Brain microvascular endothelial cell (primary cell): ENCODE results near the gene RNF31.

Source experiments
- DNase-seq: peaks from one replicate; pipeline ENCODE4 v3.0.0-alpha.2; 2020
- H3K27ac ChIP-seq: fragments of 250-450 bp; sonication (Bioruptor Pico); 2 replicates; pipeline ENCODE4 v1.5.1; 2020; ENCODE audit warnings: mild to moderate bottlenecking, moderate library complexity
- H3K27me3 ChIP-seq: fragments of 250-450 bp; sonication (Bioruptor Pico); replicated peaks from 2 replicates; pipeline ENCODE4 v1.5.1; 2020; ENCODE audit warnings: mild to moderate bottlenecking
- H3K36me3 ChIP-seq: fragments of 250-450 bp; sonication (Bioruptor Pico); replicated peaks from 2 replicates; pipeline ENCODE4 v1.5.1; 2020; ENCODE audit warnings: mild to moderate bottlenecking
- H3K4me3 ChIP-seq: 2 replicates; pipeline ENCODE4 v1.5.1; 2011; ENCODE audit warnings: low read depth, mild to moderate bottlenecking, control low read depth, low read length, moderate library complexity
- in situ Hi-C: cut with HindIII; loops from 2 replicates; pipeline ENCODE4 v1.10.0; 2017; ENCODE audit warnings: low sequenced_read_pairs, low pct_ligation_motif_present
- TF ChIP-seq, protein P1 (sequence below): IDR thresholded peaks from 2 replicates; pipeline ENCODE4 v1.5.1; 2011; ENCODE audit warnings: low read depth, mild to moderate bottlenecking, moderate library complexity, low read length, control low read depth, inconsistent platforms; ENCODE audit errors: missing control alignments

Gene RNF31

DNA sequence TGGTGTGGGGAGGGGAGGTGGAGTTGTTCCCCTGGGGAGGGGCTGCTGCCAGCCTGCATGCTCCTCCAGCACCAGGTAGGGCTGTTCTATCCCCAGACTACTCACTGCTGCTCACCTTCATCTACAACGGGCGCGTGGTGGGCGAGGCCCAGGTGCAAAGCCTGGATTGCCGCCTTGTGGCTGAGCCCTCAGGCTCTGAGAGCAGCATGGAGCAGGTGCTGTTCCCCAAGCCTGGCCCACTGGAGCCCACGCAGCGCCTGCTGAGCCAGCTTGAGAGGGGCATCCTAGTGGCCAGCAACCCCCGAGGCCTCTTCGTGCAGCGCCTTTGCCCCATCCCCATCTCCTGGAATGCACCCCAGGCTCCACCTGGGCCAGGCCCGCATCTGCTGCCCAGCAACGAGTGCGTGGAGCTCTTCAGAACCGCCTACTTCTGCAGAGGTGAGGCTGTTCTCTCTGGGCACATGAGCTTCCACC is 17.3 kb downstream of the RNF31 start:
- H3K36me3 ChIP-seq = peaks cover 59% of the 10 kb centered on the region

DNA sequence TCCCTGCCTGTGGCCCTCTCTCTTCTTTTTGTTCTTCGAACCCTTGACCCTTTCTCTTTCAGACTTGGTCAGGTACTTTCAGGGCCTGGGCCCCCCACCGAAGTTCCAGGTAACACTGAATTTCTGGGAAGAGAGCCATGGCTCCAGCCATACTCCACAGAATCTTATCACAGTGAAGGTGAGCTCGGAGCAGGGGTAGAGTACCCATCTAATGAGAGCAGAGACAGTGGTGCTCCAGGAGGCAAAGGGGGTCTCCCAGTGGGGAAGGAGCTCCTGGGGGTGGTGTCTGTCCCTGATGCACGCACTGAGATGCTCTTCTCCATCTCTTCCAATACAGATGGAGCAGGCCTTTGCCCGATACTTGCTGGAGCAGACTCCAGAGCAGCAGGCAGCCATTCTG is 18.5 kb downstream of the RNF31 start:
- TF ChIP-seq, protein P1, sequence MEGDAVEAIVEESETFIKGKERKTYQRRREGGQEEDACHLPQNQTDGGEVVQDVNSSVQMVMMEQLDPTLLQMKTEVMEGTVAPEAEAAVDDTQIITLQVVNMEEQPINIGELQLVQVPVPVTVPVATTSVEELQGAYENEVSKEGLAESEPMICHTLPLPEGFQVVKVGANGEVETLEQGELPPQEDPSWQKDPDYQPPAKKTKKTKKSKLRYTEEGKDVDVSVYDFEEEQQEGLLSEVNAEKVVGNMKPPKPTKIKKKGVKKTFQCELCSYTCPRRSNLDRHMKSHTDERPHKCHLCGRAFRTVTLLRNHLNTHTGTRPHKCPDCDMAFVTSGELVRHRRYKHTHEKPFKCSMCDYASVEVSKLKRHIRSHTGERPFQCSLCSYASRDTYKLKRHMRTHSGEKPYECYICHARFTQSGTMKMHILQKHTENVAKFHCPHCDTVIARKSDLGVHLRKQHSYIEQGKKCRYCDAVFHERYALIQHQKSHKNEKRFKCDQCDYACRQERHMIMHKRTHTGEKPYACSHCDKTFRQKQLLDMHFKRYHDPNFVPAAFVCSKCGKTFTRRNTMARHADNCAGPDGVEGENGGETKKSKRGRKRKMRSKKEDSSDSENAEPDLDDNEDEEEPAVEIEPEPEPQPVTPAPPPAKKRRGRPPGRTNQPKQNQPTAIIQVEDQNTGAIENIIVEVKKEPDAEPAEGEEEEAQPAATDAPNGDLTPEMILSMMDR = no peak
- Histone ChIP-seq H3K27me3 (no peaks in the 10 kb centered on the region), H3K27ac (no peak overlapping the region), H3K4me3 (no peak overlapping the region), H3K36me3 (peaks cover 51% of the 10 kb centered on the region)
- no peak for DNase-seq
- in situ Hi-C loops = no loop called here

More for the DNA sequence above, 17.3 kb downstream of the RNF31 start:
- no peak for DNase-seq
- TF ChIP-seq, protein P1 = no peak
- in situ Hi-C loops = no loop called here
- Histone ChIP-seq H3K27ac (no peak overlapping the region), H3K27me3 (no peaks in the 10 kb centered on the region), H3K4me3 (no peak overlapping the region)

DNA sequence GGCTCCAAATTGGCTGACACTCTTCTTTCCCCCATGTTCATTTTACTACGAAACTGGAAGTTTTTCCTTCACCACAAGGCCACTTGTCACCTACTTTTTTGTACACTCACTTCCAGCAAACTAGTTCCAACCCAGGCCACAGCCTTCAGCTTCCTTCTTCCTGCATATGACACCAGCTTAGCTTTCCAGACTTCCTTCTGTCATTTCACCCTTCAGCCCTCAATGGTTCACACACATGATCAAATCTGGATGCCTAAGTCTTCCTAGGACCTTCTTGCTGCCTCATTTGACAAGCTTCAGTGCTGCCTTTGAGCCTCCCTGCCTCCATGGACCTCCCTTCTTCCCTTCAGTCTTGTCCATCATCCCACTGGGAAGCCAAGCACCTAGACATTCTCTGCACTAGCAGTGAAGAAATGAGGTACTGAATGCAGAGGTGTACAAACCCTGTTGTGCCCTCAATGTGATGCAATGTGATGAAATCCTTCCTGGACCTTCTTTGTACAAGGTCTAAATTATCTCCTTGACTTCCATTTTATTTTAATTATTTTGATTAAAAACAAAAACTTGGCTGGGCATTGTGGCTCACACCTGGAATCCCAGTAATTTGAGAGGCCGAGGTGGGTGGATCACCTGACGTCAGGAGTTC is 20.3 kb downstream of the RNF31 start:
- H3K4me3 ChIP-seq = no peak overlapping the region
- in situ Hi-C loops = no loop called here
- no peak overlapping the region for H3K27ac ChIP-seq
- H3K27me3 ChIP-seq = no peaks in the 10 kb centered on the region
- DNase-seq = no peak
- H3K36me3 ChIP-seq = peaks cover 51% of the 10 kb centered on the region
- TF ChIP-seq, protein P1 = no peak

DNA sequence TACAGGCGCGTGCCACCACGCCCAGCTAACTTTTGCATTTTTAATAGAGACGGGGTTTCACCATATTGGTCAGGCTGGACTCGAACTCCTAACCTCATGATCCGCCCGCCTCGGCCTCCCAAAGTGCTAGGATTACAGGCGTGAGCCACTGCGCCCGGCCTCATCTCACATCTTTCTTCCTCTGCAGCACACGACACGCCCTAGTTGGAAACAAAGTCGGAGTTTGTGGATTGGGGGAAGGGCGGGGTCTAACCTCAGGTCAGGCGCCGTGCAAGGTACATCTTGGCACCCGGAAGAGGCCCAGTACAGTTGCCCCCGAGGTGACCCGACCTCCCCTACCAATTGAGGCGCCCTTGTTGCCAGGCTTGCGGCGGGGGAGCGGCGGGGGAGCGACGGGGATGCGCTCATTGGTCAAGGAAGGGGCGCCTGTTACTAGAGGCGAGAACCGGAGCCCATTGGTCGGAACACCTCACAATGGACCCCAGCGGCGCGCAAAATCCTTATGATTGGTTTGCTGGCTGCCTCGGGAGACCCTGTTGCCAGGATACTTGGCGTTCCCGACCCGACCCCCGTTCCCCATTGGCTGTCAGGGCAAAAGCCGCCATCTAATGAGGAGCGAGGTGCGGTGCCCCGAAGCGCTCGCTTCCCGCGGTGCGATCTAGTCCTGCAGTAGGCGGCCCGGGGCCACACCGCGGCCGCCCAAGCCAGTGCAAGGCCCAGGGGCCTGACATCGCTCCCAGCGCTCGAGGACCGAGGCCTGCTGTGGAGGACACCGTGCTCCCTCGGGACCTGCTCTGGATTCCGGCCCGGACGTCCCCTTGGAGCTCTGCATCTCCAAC is 24.3 kb downstream of the RNF31 start, which contains the start of gene REC8:
Gene REC8 (plus strand): TSS at position 659 of the 839 bp plus-strand sequence. CDS start 473 bp downstream, outside the sequence.
- DNase-seq = peak; percentile 71
- in situ Hi-C loops = no loop called here

DNA sequence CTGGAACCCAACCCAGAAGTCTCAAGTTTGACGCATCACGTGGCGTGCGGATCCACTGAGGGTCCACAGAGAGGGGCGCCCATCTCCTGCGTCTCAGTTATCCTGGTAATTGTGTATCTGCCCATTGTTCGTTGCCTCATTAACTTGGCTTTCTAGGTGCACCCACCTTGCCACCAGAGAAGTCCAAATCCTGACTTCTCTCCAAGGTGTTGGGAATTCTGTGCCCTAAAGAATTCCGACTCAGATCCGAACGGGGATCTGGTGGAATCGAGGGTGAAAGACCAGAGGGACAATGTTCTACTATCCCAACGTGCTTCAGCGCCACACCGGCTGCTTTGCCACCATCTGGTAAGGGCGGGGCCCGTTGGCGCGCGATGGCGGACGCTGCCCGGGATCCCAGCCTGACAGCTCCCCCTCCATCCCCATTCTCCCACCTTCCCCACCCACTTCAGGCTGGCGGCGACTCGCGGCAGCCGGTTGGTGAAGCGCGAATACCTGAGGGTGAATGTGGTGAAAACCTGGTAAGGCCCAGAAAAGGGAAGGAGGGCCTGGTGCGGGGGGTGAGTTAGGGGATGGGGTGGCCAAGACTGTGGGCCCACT is 25.1 kb downstream of the RNF31 start:
- TF ChIP-seq, protein P1 = no peak
- in situ Hi-C loops = no loop called here

More for the DNA sequence above, 24.3 kb downstream of the RNF31 start, which contains the start of gene REC8:
- no peak within 1 kb of the TSS for H3K27ac ChIP-seq
- TF ChIP-seq, protein P1 = no peak
- peaks cover 16% of the 10 kb centered on the region for H3K36me3 ChIP-seq
- H3K27me3 ChIP-seq = no peaks in the 10 kb centered on the region
- peak within 1 kb of the TSS; percentile 64 for H3K4me3 ChIP-seq

More for the DNA sequence above, 25.1 kb downstream of the RNF31 start:
- peak overlapping the region; percentile 64 for H3K4me3 ChIP-seq
- peaks cover 16% of the 10 kb centered on the region for H3K36me3 ChIP-seq
- H3K27ac ChIP-seq = no peak overlapping the region
- no peak for DNase-seq
- H3K27me3 ChIP-seq = no peaks in the 10 kb centered on the region
